HCT116 (cell line): ENCODE results near the gene LAMA1. TPM values are rescaled to one million over a fixed set of nuclear protein-coding genes. Genes with fewer than 3 reads are reported as not detected.

Source experiments
- ATAC-seq: fragments of 200-7000 bp; cut with Tn5 transposase; 2 replicates; pipeline ENCODE4 v1.9.1; 2020; ENCODE audit warnings: mild to moderate bottlenecking, moderate library complexity
- BruUV-seq: library from RNA; stranded (reverse); fragments of 400-500 nt; replicated peaks from 2 replicates; lab custom pipeline; 2021; lab: Mats Ljungman, UMichigan
- CTCF ChIA-PET: fragments of 300-600 bp; sonication (Branson Sonifier 250); formaldehyde crosslinking; loops from one replicate; lab custom pipeline; 2021; ENCODE audit warnings: antibody characterized with exemption; lab: Charles Lee
- POLR2A ChIA-PET: fragments of 300-600, 350-600 bp; sonication (Branson Sonifier 250); formaldehyde crosslinking; loops from one replicate; lab custom pipeline; 2021; ENCODE audit warnings: antibody characterized with exemption; lab: Charles Lee
- RAD21 ChIA-PET, 2 experiments: fragments of 300-600 bp; sonication (Branson Sonifier 250); formaldehyde crosslinking; loops; one replicate each; lab custom pipeline; 2023; ENCODE audit warnings: low total read pairs in 2 of 2; ENCODE audit not compliant: uncharacterized antibody in 2 of 2, unreplicated experiment in 2 of 2, low non-redundant PET in 1 of 2; lab: Charles Lee
- DNase-seq: peaks from one replicate; pipeline ENCODE4 v3.0.0-alpha.2; 2010; ENCODE audit warnings: low read depth, low spot score
- H2AFZ ChIP-seq: fragments of 200-600 bp; shearing (Covaris generic), sonication (generic); 2 replicates; pipeline ENCODE4 v1.6.1; 2017; ENCODE audit warnings: low read depth, mixed run types, mixed read lengths, antibody characterized with exemption, low read length; ENCODE audit not compliant: poor library complexity, severe bottlenecking
- H3K27ac ChIP-seq: 2 replicates; pipeline ENCODE4 v1.5.1; 2012; ENCODE audit warnings: low read depth, low read length
- H3K27me3 ChIP-seq: fragments of 200-600 bp; sonication (generic); 2 replicates; pipeline ENCODE4 v1.6.1; 2016; ENCODE audit warnings: mixed run types, low read length, mixed read lengths; ENCODE audit not compliant: insufficient read depth
- H3K36me3 ChIP-seq, 2 experiments: fragments of 200-500 bp in 1 of 2; fragments of 200-600 bp in 1 of 2; sonication (Bioruptor generic) in 1 of 2; sonication (generic) in 1 of 2; 2 replicates each; pipeline versions ENCODE4 v1.5.1 to v1.6.1; 2014 to 2016; ENCODE audit warnings: low read length in 2 of 2, inconsistent platforms in 1 of 2, mixed read lengths in 1 of 2, mixed run types in 1 of 2; ENCODE audit not compliant: insufficient read depth in 2 of 2, control insufficient read depth in 1 of 2
- H3K4me1 ChIP-seq, 2 experiments: fragments of 200-600 bp in 1 of 2; sonication (generic) in 1 of 2; 2 replicates each; pipeline versions ENCODE4 v1.5.1 to v1.6.1; 2012 to 2017; ENCODE audit warnings: low read length in 2 of 2, inconsistent platforms in 1 of 2, mild to moderate bottlenecking in 1 of 2, mixed read lengths in 1 of 2, mixed run types in 1 of 2, moderate library complexity in 1 of 2; ENCODE audit not compliant: insufficient read depth in 2 of 2, control insufficient read depth in 1 of 2
- H3K4me2 ChIP-seq: fragments of 200-600 bp; sonication (generic); 2 replicates; pipeline ENCODE4 v1.6.1; 2017; ENCODE audit warnings: mixed run types, low read length, mixed read lengths
- H3K4me3 ChIP-seq, 2 experiments: fragments of 200-600 bp in 1 of 2; sonication (generic) in 1 of 2; replicated peaks in 1 of 2; 2 replicates each; pipeline ENCODE4 v1.5.1; 2011 to 2016; ENCODE audit warnings: low read length in 2 of 2, control low read depth in 1 of 2, low read depth in 1 of 2, mild to moderate bottlenecking in 1 of 2, mixed read lengths in 1 of 2, mixed run types in 1 of 2
- H3K79me2 ChIP-seq: fragments of 200-600 bp; sonication (generic); 2 replicates; pipeline ENCODE4 v1.6.1; 2017; ENCODE audit warnings: mild to moderate bottlenecking, mixed run types, low read length, moderate library complexity, mixed read lengths; ENCODE audit not compliant: insufficient read depth
- H3K9ac ChIP-seq: fragments of 200-600 bp; sonication (generic); 2 replicates; pipeline ENCODE4 v1.6.1; 2016; ENCODE audit warnings: low read length, mixed read lengths
- H3K9me2 ChIP-seq: fragments of 200-600 bp; sonication (generic), shearing (Covaris generic); 2 replicates; pipeline ENCODE4 v1.6.1; 2017; ENCODE audit warnings: mixed run types, mild to moderate bottlenecking, moderate library complexity; ENCODE audit not compliant: insufficient read depth
- H3K9me3 ChIP-seq, 2 experiments: fragments of 200-500 bp in 1 of 2; fragments of 200-600 bp in 1 of 2; sonication (Bioruptor generic) in 1 of 2; sonication (generic) in 1 of 2; 2 replicates each; pipeline ENCODE4 v1.6.1; 2014 to 2017; ENCODE audit warnings: low read length in 2 of 2, mixed read lengths in 2 of 2, inconsistent platforms in 1 of 2, low read depth in 1 of 2, mild to moderate bottlenecking in 1 of 2, mixed run types in 1 of 2, moderate library complexity in 1 of 2; ENCODE audit not compliant: control insufficient read depth in 1 of 2, insufficient read depth in 1 of 2
- H4K20me1 ChIP-seq: fragments of 200-600 bp; sonication (generic), shearing (Covaris generic); 2 replicates; pipeline ENCODE4 v1.6.1; 2017; ENCODE audit warnings: mixed run types, mild to moderate bottlenecking, moderate library complexity; ENCODE audit not compliant: insufficient read depth
- ATF3 ChIP-seq: IDR thresholded peaks from 2 replicates; pipeline ENCODE4 v1.6.1; 2012
- CBX3 ChIP-seq: IDR thresholded peaks from 2 replicates; pipeline ENCODE4 v1.6.1; 2012; ENCODE audit warnings: low read depth
- EGR1 ChIP-seq: IDR thresholded peaks from 2 replicates; pipeline ENCODE4 v1.6.1; 2012; ENCODE audit warnings: low read depth
- EZH2 ChIP-seq: fragments of 200-600 bp; sonication (generic); IDR thresholded peaks from 2 replicates; pipeline ENCODE4 v1.6.1; 2017; ENCODE audit warnings: antibody characterized with exemption, mixed run types
- EZH2phosphoT487 ChIP-seq: fragments of 200-600 bp; IDR thresholded peaks from 2 replicates; pipeline ENCODE4 v1.6.1; 2018; ENCODE audit warnings: antibody characterized with exemption, borderline replicate concordance
- FOSL1 ChIP-seq: IDR thresholded peaks from 2 replicates; pipeline ENCODE4 v1.6.1; 2012; ENCODE audit warnings: low read depth
- JUND ChIP-seq: IDR thresholded peaks from 2 replicates; pipeline ENCODE4 v1.6.1; 2012
- POLR2A ChIP-seq: IDR thresholded peaks from 2 replicates; pipeline ENCODE4 v1.7.0; 2011; ENCODE audit warnings: borderline replicate concordance; ENCODE audit not compliant: insufficient read depth, insufficient read length; ENCODE audit errors: extremely low read depth
- POLR2AphosphoS5 ChIP-seq: IDR thresholded peaks from 2 replicates; pipeline ENCODE4 v1.6.1; 2011; ENCODE audit warnings: mild to moderate bottlenecking, low read depth, low read length, moderate library complexity
- RAD21 ChIP-seq: IDR thresholded peaks from 2 replicates; pipeline ENCODE4 v1.6.1; 2012; ENCODE audit warnings: low read depth, mild to moderate bottlenecking
- REST ChIP-seq: IDR thresholded peaks from 2 replicates; pipeline ENCODE4 v1.6.1; 2012; ENCODE audit warnings: low read depth
- SIN3A ChIP-seq: IDR thresholded peaks from 2 replicates; pipeline ENCODE4 v1.6.1; 2012; ENCODE audit warnings: low read depth
- SRF ChIP-seq: IDR thresholded peaks from 2 replicates; pipeline ENCODE4 v1.6.1; 2012; ENCODE audit warnings: low read depth
- TCF7L2 ChIP-seq: IDR thresholded peaks from 2 replicates; pipeline ENCODE4 v1.7.0; 2011; ENCODE audit warnings: borderline replicate concordance, inconsistent platforms; ENCODE audit not compliant: insufficient read depth, insufficient read length; ENCODE audit errors: extremely low read depth
- ZBTB33 ChIP-seq: IDR thresholded peaks from 2 replicates; pipeline ENCODE4 v1.6.1; 2011; ENCODE audit warnings: mild to moderate bottlenecking, low read length, moderate library complexity; ENCODE audit not compliant: insufficient replicate concordance; ENCODE audit errors: extremely low read depth
- ZFX ChIP-seq: fragments of 450-650 bp; IDR thresholded peaks from 2 replicates; pipeline ENCODE4 v1.6.1; 2017
- intact Hi-C: fragments of 100-400 bp; cut with micrococcal nuclease; formaldehyde crosslinking; loops from 2 replicates; pipeline ENCODE4 v1.10.0; 2022
- total RNA-seq: library from RNA; stranded (reverse); gene quantifications from one replicate; pipeline ENCODE4 v1.2.1, GENCODE V29; 2021; ENCODE audit not compliant: unreplicated experiment

LAMA1 gene
- total RNA-seq, 1 experiment from 2014 or later: 0.05 TPM

GRCh38 chr18:7017013-7017412, 100.6 kb downstream of the LAMA1 start:
- POLR2A ChIA-PET: no interaction called here
- Histone ChIP-seq H3K9ac (no peak overlapping the region), H3K27ac (no peak overlapping the region), H3K9me2 (no peaks in the 10 kb centered on the region), H3K79me2 (no peaks in the 10 kb centered on the region), H3K36me3 (no peaks in the 10 kb centered on the region), H2AFZ (no peak overlapping the region), H3K4me2 (no peak overlapping the region), H3K4me3 (no peak overlapping the region), H4K20me1 (no peaks in the 10 kb centered on the region), H3K27me3 (no peaks in the 10 kb centered on the region), H3K9me3 (peaks cover 0 to 11% of the 10 kb centered on the region in 2 experiments; a peak in 2 of 4 replicates), H3K4me1 (no peaks in the 10 kb centered on the region)
- intact Hi-C loops: no loop called here
- TF ChIP-seq EZH2phosphoT487 (no peak), ZFX (no peak), TCF7L2 (no peak), EGR1 (no peak), FOSL1 (no peak), SRF (no peak), RAD21 (no peak), CBX3 (no peak), EZH2 (no peak), SIN3A (no peak), REST (no peak), ATF3 (no peak), POLR2A (no peak), POLR2AphosphoS5 (no peak), ZBTB33 (no peak), JUND (no peak)
- no TSS peak for BruUV-seq
- RAD21 ChIA-PET: no interaction called here
- CTCF ChIA-PET: no interaction called here
- no peak for ATAC-seq
- DNase-seq: no peak
